K562 (cell line): ENCODE measurements around the gene LRRC8E. TPM values are rescaled to one million over a fixed set of nuclear protein-coding genes. Genes with fewer than 3 reads are reported as not detected.
A peak's percentile ranks its signal among the peaks of the same experiment; 100 is the strongest.

Experiments
- CTCFL ChIP-seq: IDR thresholded peaks from 2 replicates; pipeline ENCODE4 v1.6.1; 2011; ENCODE audit warnings: borderline replicate concordance, low read depth, mild to moderate bottlenecking, moderate library complexity, low read length; ENCODE audit not compliant: insufficient read depth, poor library complexity, severe bottlenecking
- FOXP4 ChIP-seq: sonication (generic); formaldehyde crosslinking; IDR thresholded peaks from 2 replicates; pipeline ENCODE4 v1.8.0; 2022; ENCODE audit warnings: mild to moderate bottlenecking, missing genetic modification reagents, borderline replicate concordance
- GABPB2 ChIP-seq: fragments of 250-450 bp; sonication (Bioruptor Pico); conservative IDR thresholded peaks from 2 replicates; pipeline ENCODE4 v1.5.1; 2021; ENCODE audit warnings: mild to moderate bottlenecking
- GTF3C2 ChIP-seq: IDR thresholded peaks from 3 replicates; pipeline ENCODE4 v1.6.1; 2011; ENCODE audit warnings: borderline replicate concordance, mild to moderate bottlenecking, moderate library complexity; ENCODE audit not compliant: insufficient read length; ENCODE audit errors: extremely low read depth
- POU5F1 ChIP-seq: fragments of 150-350 bp; IDR thresholded peaks from 2 replicates; pipeline ENCODE4 v1.6.1; 2014; ENCODE audit warnings: borderline replicate concordance, low read length, low read depth, mild to moderate bottlenecking; ENCODE audit not compliant: partially characterized antibody
- RB1 ChIP-seq: fragments of 450-650 bp; IDR thresholded peaks from 2 replicates; pipeline ENCODE4 v1.6.1; 2017; ENCODE audit warnings: low read depth, mild to moderate bottlenecking
- SFPQ ChIP-seq: fragments of 200-400 bp; formaldehyde crosslinking; IDR thresholded peaks from 2 replicates; pipeline ENCODE4 v1.6.1; 2017; ENCODE audit warnings: mild to moderate bottlenecking, low read depth, low read length, moderate library complexity
- SIN3A ChIP-seq, 2 experiments: fragments of 150-350 bp in 1 of 2; IDR thresholded peaks; 2 replicates each; pipeline ENCODE4 v1.6.1; 2011 to 2016; ENCODE audit warnings: borderline replicate concordance in 2 of 2, low read depth in 2 of 2, low read length in 2 of 2, mild to moderate bottlenecking in 2 of 2, moderate library complexity in 2 of 2; ENCODE audit not compliant: control insufficient read depth in 1 of 2
- SNRNP70 ChIP-seq: fragments of 200-400 bp; formaldehyde crosslinking; optimal IDR thresholded peaks from 2 replicates; pipeline ENCODE3; 2017; ENCODE audit warnings: low read depth, low read length
- SREBF2 ChIP-seq: sonication (generic); formaldehyde crosslinking; IDR thresholded peaks from 2 replicates; pipeline ENCODE4 v1.4.0; 2020; ENCODE audit warnings: mild to moderate bottlenecking, missing genetic modification reagents
- polyA plus RNA-seq, 8 experiments: library from polyadenylated mRNA; depleted of rRNA in 4 of 8; stranded (reverse) in 5 of 8; unstranded in 3 of 8; fragments of >200 nt; fragmentation: Nextera tagmentation in 2 of 8; fragmentation: Illumina TruSeq in 1 of 8; extraction: Ambion mirVana in 2 of 8; extraction: Trizol in 1 of 8; gene quantifications; 2 replicates each; pipeline versions ENCODE4 v1.2.1 to v1.2.3, GENCODE V29; 2011 to 2014; ENCODE audit warnings: inconsistent platforms in 1 of 8, missing spikeins in 1 of 8
- total RNA-seq, 7 experiments: library from RNA; depleted of rRNA in 6 of 7; stranded (reverse); fragments of >200 nt in 6 of 7; fragmentation: Illumina TruSeq in 2 of 7; extraction: Trizol in 2 of 7; gene quantifications; 2 replicates each; pipeline versions ENCODE4 v1.2.1 to v1.2.3, GENCODE V29; 2011 to 2021; ENCODE audit warnings: low replicate concordance in 1 of 7
- TF ChIP-seq, protein P1 (sequence below): sonication (generic); formaldehyde crosslinking; IDR thresholded peaks from 2 replicates; pipeline ENCODE4 v1.8.0; 2022; ENCODE audit warnings: mild to moderate bottlenecking, missing genetic modification reagents
- TF ChIP-seq, protein P2 (sequence below): fragments of 250-450 bp; sonication (Bioruptor Pico); IDR thresholded peaks from 2 replicates; pipeline ENCODE4 v1.8.0; 2022; ENCODE audit warnings: inconsistent platforms

The LRRC8E gene
- total and polyA plus RNA-seq, 9 of the 15 experiments (the other 6 are each of a cell fraction or from before 2014, with no cell fraction given) = 0.08 to 5.7 (median 3.5) TPM; not detected in 1

- peak; percentile 88; the same call in 1 of the 2 replicates for TF ChIP-seq FOXP4 (CRISPR knock-in tag)
- no peak for TF ChIP-seq GTF3C2
- TF ChIP-seq, protein P1, sequence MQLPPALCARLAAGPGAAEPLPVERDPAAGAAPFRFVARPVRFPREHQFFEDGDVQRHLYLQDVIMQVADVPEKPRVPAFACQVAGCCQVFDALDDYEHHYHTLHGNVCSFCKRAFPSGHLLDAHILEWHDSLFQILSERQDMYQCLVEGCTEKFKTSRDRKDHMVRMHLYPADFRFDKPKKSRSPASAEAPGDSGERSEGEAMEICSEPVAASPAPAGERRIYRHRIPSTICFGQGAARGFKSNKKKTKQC = peak; percentile 65; the same call in 1 of the 2 replicates
- TF ChIP-seq RB1 = peak; percentile 93
- no peak for TF ChIP-seq GABPB2
- no peak for TF ChIP-seq SREBF2 (CRISPR knock-in tag)
- TF ChIP-seq SNRNP70 = no peak
- TF ChIP-seq SFPQ = no peak
- peak in 1 of 2 experiments; percentile 46; a peak in 1 of 4 replicates for TF ChIP-seq SIN3A (IDR thresholded peaks at IDR 0.05; ENCODE audit: borderline replicate concordance in 2 of 2, control insufficient read depth in 1 of 2, low read depth in 2 of 2, low read length in 2 of 2)
- TF ChIP-seq CTCFL = peak; percentile 99
- TF ChIP-seq POU5F1 = peak; percentile 95
- TF ChIP-seq, protein P2, sequence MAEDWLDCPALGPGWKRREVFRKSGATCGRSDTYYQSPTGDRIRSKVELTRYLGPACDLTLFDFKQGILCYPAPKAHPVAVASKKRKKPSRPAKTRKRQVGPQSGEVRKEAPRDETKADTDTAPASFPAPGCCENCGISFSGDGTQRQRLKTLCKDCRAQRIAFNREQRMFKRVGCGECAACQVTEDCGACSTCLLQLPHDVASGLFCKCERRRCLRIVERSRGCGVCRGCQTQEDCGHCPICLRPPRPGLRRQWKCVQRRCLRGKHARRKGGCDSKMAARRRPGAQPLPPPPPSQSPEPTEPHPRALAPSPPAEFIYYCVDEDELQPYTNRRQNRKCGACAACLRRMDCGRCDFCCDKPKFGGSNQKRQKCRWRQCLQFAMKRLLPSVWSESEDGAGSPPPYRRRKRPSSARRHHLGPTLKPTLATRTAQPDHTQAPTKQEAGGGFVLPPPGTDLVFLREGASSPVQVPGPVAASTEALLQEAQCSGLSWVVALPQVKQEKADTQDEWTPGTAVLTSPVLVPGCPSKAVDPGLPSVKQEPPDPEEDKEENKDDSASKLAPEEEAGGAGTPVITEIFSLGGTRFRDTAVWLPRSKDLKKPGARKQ (CRISPR knock-in tag) = no peak
Measured at GRCh38 chr19:7903244-7904073, 15.1 kb downstream of the LRRC8E start, which contains the start of gene MAP2K7 (continued).
